GM19099 (cell line): Measurements from ENCODE around the gene PRDM5.

Experiments used
- POLR2A ChIP-seq: IDR thresholded peaks from 3 replicates; pipeline ENCODE4 v1.6.1; 2011; ENCODE audit warnings: low read depth; ENCODE audit not compliant: insufficient read length; ENCODE audit errors: extremely low read depth

The PRDM5 gene

DNA sequence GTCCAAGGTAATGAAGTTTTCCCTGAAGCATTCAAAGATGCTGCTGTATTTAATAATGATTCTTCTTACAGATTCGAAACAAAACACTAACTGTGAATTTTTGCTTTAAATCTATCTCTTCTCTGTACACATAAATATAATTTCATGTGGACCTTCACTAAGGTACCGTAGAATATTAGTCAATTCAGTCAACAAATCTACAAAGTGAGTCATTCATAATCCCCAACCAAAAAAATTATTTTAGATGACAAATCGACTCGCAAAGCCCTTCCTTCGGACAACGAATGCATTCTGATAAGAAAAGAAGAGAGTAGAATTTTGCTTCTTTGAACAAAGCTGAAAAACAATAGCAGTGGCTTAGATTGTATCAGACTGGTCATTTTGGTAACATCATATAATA, 95.7 kb downstream of the PRDM5 start:
- no peak for TF ChIP-seq POLR2A

DNA sequence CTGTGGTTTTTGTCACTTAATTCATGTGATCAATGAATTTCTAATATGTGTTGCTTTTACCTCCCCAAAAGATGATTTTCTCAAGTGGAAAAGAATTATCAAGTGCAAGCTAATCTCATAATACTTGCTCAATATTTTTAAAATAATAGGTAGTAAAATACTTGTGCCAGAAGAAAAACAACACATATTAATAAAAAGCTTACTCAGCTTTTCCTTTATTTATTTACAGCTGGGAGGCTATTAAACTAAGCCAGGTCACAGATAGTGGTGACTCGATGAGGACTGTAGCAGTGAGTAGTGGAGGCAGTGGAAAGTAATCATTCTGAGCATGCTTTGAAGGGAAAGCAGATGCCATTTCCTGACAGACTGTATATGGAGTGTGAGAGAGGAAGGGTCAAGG, 96.1 kb downstream of the PRDM5 start:
- TF ChIP-seq POLR2A = no peak

DNA sequence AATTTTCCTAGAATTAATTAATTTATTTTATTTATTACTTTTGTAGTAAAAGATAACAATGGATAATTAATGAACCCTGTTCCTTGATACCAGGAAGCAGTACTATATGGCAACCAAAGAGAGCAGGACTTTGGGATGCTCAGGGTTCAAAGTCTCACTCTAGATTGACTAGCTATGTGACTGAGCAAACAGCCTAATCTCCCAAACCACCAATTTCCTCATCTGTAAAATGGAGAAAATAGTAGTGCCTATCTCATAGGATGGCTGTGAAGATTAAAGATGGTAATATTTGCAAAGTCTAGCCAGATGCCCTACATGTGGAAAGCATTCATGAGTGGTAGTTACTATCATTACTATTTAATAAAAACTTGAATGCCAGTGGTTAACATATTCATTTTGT, 97.6 kb downstream of the PRDM5 start:
- TF ChIP-seq POLR2A = no peak

DNA sequence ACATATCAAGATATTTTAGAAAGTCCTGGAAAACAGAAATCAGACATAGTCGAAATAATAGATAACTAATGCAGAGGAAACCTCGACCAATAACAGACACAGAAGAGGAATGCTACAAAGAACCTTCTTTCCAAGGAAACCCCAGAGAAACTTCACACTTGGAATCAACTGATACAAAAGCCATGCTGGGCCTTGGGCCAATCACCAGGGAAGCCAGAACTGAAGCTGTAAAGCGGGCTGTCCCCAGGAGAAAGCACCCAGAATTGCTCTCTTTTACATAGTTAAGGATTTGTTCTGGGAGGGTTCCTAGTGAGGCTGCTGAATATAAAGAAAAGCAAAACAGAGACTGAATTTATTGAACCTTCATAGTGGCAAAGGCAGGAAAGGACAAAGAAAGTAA, 100.5 kb downstream of the PRDM5 start:
- TF ChIP-seq POLR2A = no peak

DNA sequence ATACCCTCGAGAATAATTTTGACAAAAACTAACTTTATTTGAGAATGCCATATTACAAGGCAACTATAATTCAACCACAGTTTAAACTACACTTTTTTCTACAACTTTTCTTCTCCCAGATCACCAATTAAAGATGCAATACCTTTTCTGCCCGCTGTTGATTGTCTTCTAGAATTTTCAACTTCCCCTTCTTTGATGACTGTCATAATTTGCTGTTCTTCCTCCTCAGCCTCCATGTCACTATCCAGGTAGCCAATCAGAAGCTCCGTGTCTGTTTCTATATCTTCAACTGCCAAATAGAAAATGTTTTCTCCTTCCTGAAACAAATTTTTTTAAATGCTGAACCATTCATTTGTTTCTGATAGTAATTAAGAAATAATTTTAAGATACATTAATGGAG, 101.5 kb downstream of the PRDM5 start:
- no peak for TF ChIP-seq POLR2A

DNA sequence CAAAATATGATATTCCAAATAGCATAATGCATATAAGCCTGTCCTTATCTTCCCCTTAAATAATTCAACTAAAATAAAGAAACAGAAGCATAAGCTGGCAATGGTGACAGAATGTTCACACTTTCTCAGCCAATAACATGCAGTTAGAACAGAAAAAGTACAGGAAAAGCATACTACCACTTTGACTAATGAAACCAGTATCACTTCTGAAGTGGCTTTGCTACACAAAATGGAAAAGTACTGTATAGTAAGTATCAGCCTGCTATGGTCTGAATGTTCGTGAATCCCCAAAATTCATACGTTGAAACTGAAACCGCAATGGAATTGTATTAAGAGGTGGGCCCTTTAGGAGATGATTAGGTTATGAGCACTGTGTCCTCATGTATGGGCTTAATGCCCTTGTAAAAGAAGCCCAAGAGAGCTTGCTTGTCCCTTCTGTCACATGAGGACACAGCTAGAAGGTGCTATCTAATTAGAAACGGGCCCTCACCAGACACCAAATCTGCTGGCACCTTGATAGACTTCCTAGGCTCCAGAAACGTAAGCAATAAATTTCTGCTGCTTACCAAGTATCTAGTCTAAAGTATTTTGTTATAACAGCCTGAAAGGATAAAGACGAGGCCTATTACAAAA, 102.6 kb downstream of the PRDM5 start:
- TF ChIP-seq POLR2A = no peak

DNA sequence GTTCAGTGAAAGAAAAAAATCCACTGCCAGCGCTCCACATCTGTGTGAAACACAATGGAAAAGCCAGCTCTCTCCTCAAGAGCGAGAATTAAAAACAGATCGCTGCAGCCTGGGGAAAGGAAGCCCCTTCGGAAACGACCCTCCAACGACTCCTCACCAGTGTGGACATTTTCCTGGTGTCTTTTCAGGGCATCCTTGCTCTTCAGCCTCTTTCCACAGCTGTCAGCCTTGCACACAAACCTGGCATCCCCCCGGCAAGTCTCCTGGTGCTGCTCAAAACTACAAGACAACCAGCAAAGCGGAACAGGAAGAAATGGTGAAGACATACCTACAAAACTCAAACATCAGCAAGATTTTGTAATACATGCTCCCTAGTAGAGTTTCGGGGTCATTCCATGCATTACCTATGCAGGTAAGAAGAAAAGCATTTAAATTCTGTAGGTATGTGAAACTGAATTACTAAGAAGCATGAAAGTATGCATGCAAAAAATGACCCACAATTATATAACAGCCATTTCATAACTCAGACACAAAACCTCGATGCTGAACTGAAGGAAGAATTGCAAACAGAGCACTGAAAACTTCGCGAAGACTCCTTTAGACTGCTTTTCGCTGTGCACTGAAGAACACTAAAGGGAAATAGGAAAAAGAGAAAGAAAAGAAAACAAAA, 106.1 kb downstream of the PRDM5 start:
- no peak for TF ChIP-seq POLR2A

DNA sequence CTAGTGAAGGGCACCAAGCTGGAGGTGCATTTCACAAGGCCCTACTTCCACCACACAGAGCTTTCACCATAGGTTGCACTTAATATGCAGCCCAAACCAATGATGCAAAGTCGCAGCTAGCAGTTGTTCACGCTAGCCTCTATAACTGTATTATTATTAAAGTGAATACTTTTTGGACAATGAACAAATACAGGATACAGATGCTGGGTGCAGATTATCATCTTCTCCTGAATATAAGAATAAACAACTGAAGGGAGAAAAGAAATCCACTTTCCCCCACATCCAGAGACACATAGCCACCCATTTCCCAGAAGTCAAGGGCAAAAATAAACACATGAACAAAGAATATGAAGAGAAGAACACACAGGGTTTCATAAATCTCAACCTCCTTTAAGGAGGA, 107.2 kb downstream of the PRDM5 start:
- TF ChIP-seq POLR2A = no peak

DNA sequence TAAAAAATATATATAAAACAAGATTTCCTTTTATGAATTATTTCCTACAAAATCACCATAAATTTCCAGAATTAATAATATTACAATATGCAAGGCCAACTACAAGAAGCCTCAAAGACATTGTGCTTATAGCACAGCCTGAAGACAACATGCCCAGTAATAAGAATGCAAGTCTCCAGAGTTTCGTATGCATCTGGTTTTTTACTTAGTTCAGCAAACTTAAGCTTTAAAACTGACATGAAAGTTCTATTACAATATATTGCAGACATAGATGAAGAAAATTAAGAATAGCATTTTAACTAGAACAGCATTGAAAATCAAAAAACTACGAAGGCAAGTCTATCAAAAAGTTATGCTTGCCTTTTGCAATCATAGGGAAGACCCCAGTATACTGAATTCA, 107.6 kb downstream of the PRDM5 start:
- TF ChIP-seq POLR2A = no peak

DNA sequence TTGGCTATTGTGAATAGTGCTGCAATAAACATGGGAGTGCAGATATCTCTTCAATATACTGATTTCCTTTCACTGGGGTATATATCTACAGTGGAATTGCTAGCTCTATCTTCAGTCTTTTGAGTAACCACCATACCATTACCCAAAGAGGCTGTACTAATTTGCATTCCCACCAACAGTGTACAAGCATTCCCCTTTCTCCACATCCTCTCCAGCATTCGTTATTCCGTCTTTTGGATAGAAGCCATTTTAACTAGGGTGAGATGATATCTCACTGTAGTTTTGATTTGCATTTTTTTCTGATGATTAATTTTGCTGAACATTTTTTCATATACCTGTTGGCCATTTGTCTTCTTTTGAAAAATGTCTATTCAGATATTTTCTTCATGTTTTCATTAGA, 110.3 kb downstream of the PRDM5 start:
- TF ChIP-seq POLR2A = no peak

DNA sequence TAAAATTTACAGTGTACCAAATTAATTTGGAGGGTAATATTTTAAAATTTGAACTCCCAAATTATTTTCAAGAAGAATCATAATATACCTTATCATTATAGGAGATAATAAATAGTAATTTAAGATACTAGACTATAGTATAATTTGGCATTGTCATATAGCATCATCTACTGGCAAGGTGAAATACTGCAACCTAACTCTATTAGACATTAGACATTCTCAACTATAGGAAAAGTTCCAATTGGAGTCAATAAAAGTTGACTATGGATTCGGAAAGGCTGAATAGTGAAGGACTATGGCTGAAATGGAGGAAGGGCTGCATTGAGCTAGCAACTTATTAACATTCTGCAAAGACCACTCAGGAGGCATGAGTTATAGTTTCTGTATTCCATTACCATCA, 113.0 kb downstream of the PRDM5 start:
- TF ChIP-seq POLR2A = no peak

DNA sequence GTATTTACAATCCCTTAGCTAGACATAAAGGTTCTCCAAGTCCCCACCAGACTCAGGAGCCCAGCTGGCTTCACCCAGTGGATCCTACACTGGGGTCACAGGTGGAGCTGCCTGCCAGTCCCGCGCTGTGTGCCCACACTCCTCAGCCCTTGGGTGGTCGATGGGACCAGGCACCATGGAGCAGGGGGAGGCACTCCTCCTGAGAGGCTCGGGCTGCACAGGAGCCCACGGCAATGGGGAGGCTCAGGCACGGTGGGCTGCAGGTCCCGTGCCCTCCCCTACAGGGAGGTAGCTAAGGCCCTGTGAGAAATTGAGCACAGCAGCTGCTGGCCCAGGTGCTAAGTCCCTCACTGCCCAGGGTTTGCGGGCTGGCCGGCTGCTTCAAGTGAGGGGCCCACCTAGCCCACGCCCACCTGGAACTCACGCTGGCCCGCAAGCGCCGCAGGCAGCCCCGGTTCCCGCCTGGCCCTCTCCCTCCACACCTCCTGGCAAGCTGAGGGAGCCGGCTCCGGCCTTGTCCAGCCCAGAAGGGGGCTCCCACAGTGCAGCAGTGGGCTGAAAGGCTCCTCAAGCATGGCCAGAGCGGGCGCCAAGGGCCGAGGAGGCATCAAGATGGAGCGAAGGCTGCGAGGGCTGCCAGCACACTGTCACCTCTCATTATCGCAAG, 113.9 kb downstream of the PRDM5 start:
- no peak for TF ChIP-seq POLR2A

DNA sequence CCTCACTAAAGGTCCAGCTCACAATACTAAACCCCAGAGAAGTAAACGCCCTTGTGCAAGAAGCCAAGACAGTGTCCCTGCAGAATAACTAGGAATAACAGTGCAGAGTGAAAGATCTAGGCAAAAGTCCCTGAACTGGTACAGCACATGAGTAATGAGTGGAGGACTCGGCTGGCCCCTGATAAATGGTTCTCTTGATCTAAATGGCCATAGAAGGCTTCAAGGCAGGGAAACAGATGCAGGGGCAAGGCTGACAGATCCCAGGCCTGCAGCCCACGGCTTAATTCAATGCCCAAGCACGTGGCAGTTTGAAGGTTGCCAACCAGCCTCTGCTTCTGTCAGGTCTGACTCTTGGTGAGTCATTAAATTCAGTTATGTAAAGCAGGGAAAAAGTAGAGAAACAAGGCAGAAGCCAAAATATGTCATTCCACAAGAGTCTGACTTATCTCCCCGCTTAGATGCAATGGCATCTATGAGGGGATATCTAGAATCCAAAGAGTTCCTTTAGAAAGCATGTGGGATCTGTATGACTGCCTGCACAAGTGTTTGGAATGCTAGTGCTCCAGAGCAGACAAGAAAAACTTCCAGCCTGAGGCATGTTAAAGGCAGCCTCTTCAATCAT, 121.3 kb downstream of the PRDM5 start:
- no peak for TF ChIP-seq POLR2A

DNA sequence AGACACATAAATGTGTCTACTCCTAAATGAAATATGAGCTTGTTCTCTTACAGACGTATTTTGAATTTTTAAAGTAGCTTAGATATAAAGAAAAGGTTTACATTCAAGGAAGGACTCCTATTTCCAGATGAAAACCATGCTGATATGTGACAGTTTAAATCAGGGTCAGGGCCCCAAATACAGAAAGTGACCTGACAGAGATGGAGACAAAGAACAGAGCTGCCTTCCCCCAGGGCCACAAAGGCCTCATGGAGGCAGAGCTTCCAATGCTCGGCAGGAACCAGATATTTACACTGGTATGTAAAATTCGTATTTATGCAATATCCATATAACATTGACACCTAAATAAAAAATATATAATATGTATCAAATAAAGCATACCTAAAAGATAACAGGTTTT, 124.0 kb downstream of the PRDM5 start:
- TF ChIP-seq POLR2A = no peak

DNA sequence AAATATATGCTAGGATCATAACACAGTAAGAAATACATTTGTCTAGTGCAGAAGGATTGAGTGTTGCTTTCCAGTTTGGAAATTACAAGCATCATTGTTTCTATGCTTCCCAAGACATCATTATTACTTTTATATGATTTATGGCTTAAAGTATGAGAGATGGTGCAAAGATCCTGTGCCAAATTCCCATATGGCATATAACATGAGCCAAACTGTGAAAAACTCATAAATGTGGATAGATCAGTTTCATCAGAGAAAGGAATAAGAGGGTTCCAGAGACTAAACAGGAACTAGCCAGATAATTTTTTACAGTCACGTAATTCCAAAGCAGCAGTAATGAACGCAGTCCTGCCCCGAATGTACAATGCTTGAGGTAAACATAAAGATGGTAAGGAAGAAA, 126.3 kb downstream of the PRDM5 start:
- TF ChIP-seq POLR2A = no peak

DNA sequence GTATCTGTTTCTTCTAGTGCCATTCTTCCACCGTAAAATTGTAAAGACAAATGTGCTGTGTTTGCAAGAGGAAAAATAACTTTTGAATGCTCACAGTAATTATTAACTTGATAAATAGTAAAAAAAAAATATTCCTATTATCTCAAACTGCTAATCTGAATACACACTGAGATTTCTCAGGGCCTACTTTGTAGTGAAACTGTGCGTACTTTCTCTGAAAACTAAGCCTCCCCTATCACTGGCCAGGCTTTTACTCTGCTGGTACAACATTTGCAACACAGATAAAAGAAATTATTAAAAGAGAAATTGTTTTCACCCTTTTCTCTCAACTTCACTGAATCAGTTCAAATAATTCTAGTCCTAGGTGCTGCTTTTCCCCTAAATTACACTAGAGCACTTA, 137.3 kb downstream of the PRDM5 start:
- no peak for TF ChIP-seq POLR2A
